ENCODE data around the gene LETMD1. TPM values are rescaled to one million over a fixed set of nuclear protein-coding genes. Genes with fewer than 3 reads are reported as not detected.

The LETMD1 gene
- total and polyA plus RNA-seq, 9 of the 15 experiments (the other 6 are each of a cell fraction or from before 2014, with no cell fraction given), result 58.7 to 163 (median 75.4) TPM

- intact Hi-C loops (cut with micrococcal nuclease) (no loop called here), in situ Hi-C loops (cut with MboI) (no loop called here)
- H3K4me1 ChIP-seq (replicated peaks in 1 of 2; ENCODE audit: control insufficient read depth in 2 of 2, insufficient read depth in 2 of 2, low read length in 2 of 2), result peaks cover 34 to 58% of the 10 kb centered on the region in 2 experiments
- H3K9me1 ChIP-seq (ENCODE audit: control insufficient read depth, insufficient read depth, low read length), result no peaks in the 10 kb centered on the region
- H3K27me3 ChIP-seq (ENCODE audit: control insufficient read depth in 2 of 2, insufficient read depth in 2 of 2, low read length in 2 of 2), result no peaks in the 10 kb centered on the region
- BruUV-seq (replicated peaks), result no TSS peak
- WGBS (ENCODE audit: insufficient coverage, low coverage, missing lambda C conversion rate), result 72% methylated on average over 2 of the region's 2 CpGs
- no peak for DNase-seq (ENCODE audit: extremely low read depth in 1 of 4, low spot score in 3 of 4)
- ATAC-seq, result no peak
- FAIRE-seq, result no peak
- H2AFZ ChIP-seq (ENCODE audit: low read depth, low read length), result no peak overlapping the region
- no peaks in the 10 kb centered on the region; the same call in 2 of the 3 replicates for H3K36me3 ChIP-seq (ENCODE audit: control insufficient read depth, insufficient read depth, low read length)
- H3K9me3 ChIP-seq (replicated peaks; ENCODE audit: control insufficient read depth, insufficient read depth, low read depth, low read length), result no peaks in the 10 kb centered on the region
- no peak for TF ChIP-seq SIN3A (IDR thresholded peaks at IDR 0.05; ENCODE audit: borderline replicate concordance in 2 of 2, control insufficient read depth in 1 of 2, low read depth in 2 of 2, low read length in 2 of 2)
- no peak for TF ChIP-seq ZNF785 (CRISPR knock-in tag; IDR thresholded peaks at IDR 0.05)
- TF ChIP-seq ZNF445 (CRISPR knock-in tag; IDR thresholded peaks at IDR 0.05; ENCODE audit: low read depth), result no peak
- no peak for TF ChIP-seq TEAD1 (CRISPR knock-in tag; IDR thresholded peaks at IDR 0.05)
- ChIA-PET CTCF (ENCODE audit: low intra/inter-chr PET ratio) (no interaction called here), POLR2A (interaction anchor here (1.4 to 1.5 kb wide), 2 partner anchors 9 to 12 kb away, joined by 4 to 5 read pairs; no protein-coding TSS in a partner anchor)
- no peak overlapping the region for H3K4me2 ChIP-seq (ENCODE audit: insufficient read depth, low read length)
- peak overlapping the region; percentile 37 for H3K27ac ChIP-seq (ENCODE audit: extremely low read depth, low read depth, low read length)
- no peaks in the 10 kb centered on the region for H4K20me1 ChIP-seq (replicated peaks; ENCODE audit: control insufficient read depth, insufficient read depth, low read length)
- peak overlapping the region in 1 of 2 experiments; percentile 89; a peak in 2 of 4 replicates for H3K9ac ChIP-seq (ENCODE audit: insufficient read depth in 1 of 2, low read depth in 2 of 2, low read length in 2 of 2)
- H3K79me2 ChIP-seq (ENCODE audit: control insufficient read depth, insufficient read depth, low read length), result peaks cover 97% of the 10 kb centered on the region
- no peak overlapping the region for H3K4me3 ChIP-seq
Measured at GRCh38 chr12:51018956-51019355, 29.2 kb upstream of the LETMD1 start.

DNA sequence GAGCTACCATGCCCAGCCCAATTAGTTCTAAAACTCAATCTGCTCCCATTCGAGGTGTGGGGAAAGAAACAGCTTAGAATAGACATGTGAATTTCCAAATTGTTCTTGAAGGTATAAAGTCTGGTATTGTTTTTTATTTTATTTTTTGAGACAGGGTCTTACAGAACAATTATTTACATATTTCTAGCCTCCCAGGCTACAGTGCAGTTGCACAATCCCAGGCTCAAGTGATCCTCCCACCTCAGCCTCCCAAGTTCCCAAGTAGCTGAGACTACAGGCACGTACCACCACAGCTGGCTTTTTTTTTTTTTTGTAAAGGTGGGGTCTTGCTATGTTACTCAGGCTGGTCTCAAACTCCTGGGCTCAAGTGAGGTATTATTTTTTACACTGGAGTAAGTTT lies 28.2 kb upstream of the LETMD1 start:
- no peak for ATAC-seq
- Histone ChIP-seq H3K27ac (ENCODE audit: extremely low read depth, low read depth, low read length) (peak overlapping the region; percentile 91), H3K27me3 (ENCODE audit: control insufficient read depth in 2 of 2, insufficient read depth in 2 of 2, low read length in 2 of 2) (no peaks in the 10 kb centered on the region), H3K9me3 (replicated peaks; ENCODE audit: control insufficient read depth, insufficient read depth, low read depth, low read length) (no peaks in the 10 kb centered on the region), H3K79me2 (ENCODE audit: control insufficient read depth, insufficient read depth, low read length) (peaks cover 97% of the 10 kb centered on the region), H4K20me1 (replicated peaks; ENCODE audit: control insufficient read depth, insufficient read depth, low read length) (no peaks in the 10 kb centered on the region), H2AFZ (ENCODE audit: low read depth, low read length) (no peak overlapping the region), H3K9ac (ENCODE audit: insufficient read depth in 1 of 2, low read depth in 2 of 2, low read length in 2 of 2) (peak overlapping the region; percentile 4 to 89; a peak in 2 of 4 replicates), H3K4me2 (ENCODE audit: insufficient read depth, low read length) (no peak overlapping the region), H3K4me1 (replicated peaks in 1 of 2; ENCODE audit: control insufficient read depth in 2 of 2, insufficient read depth in 2 of 2, low read length in 2 of 2) (peaks cover 32 to 58% of the 10 kb centered on the region in 2 experiments), H3K4me3 (no peak overlapping the region), H3K9me1 (ENCODE audit: control insufficient read depth, insufficient read depth, low read length) (no peaks in the 10 kb centered on the region), H3K36me3 (ENCODE audit: control insufficient read depth, insufficient read depth, low read length) (no peaks in the 10 kb centered on the region; the same call in 2 of the 3 replicates)
- CTCF ChIA-PET (ENCODE audit: low intra/inter-chr PET ratio), result no interaction called here
- no peak for DNase-seq (ENCODE audit: extremely low read depth in 1 of 4, low spot score in 3 of 4)
- in situ Hi-C loops (cut with MboI) (no loop called here), intact Hi-C loops (cut with micrococcal nuclease) (no loop called here)
- WGBS (ENCODE audit: insufficient coverage, low coverage, missing lambda C conversion rate), result 26% methylated on average over 2 of the region's 2 CpGs
- FAIRE-seq, result no peak
- TF ChIP-seq TRIM25 (IDR thresholded peaks at IDR 0.05; ENCODE audit: borderline replicate concordance) (no peak), CEBPB (tag; IDR thresholded peaks at IDR 0.05) (peak; percentile 85), ZNF384 (IDR thresholded peaks at IDR 0.05; ENCODE audit: low read depth, low read length) (peak; percentile 18; the same call in 1 of the 2 replicates)
- BruUV-seq (replicated peaks), result no TSS peak
- POLR2A ChIA-PET, result interaction anchor here (1.0 to 1.5 kb wide), 2 partner anchors 10 to 301 kb away, joined by 5 read pairs; no protein-coding TSS in a partner anchor

Measured in K562 (cell line).